Measurements from ENCODE around the gene OSGEPL1.
"Not testable (repeated sequence)": the region's sequence is repeated elsewhere in the genome, so short reads cannot be mapped to it uniquely, and the experiment has no call there.

The OSGEPL1 gene, protein sequence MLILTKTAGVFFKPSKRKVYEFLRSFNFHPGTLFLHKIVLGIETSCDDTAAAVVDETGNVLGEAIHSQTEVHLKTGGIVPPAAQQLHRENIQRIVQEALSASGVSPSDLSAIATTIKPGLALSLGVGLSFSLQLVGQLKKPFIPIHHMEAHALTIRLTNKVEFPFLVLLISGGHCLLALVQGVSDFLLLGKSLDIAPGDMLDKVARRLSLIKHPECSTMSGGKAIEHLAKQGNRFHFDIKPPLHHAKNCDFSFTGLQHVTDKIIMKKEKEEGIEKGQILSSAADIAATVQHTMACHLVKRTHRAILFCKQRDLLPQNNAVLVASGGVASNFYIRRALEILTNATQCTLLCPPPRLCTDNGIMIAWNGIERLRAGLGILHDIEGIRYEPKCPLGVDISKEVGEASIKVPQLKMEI

DNA sequence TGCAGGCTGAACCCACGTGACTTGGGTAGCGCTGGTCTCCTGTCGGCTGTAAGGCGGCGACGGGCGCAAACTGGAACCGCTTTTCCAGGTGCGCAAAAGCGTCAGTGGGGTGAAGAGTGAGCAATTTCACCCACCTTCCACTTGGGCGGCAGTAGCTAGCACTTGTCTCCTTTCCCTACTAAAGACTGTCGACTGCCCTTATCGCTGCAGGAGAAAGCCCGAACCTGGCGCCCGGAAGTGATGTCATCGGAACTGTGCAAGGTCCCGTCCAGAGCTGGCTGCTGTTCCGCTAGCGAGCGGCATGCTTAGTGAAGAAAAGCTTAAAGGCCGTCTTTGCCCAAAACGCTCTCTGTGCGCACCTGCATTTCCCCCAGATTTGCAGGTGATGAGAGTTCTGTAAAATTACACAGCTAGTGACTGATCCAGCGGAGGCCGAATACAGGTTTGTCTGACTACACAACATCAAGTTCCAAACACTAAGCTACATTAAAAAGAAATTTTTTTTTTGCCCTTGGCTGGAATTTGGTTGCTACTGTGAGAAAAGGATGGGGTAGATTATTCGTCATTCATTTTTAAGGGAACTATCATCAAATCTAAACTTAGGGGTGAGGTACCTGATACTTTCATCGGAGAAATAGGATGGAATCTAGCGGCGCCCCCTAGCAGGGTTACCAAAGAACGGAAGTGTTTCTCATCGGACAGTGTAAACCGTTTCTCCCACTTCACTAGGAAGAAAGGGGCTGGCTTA lies at the start of gene OSGEPL1:
Gene OSGEPL1, minus strand, starts transcription at position 242 of the 748 bp plus-strand sequence. CDS start 1,152 bp downstream, outside the sequence.
- peak; percentile 80 to 88 for DNase-seq

DNA sequence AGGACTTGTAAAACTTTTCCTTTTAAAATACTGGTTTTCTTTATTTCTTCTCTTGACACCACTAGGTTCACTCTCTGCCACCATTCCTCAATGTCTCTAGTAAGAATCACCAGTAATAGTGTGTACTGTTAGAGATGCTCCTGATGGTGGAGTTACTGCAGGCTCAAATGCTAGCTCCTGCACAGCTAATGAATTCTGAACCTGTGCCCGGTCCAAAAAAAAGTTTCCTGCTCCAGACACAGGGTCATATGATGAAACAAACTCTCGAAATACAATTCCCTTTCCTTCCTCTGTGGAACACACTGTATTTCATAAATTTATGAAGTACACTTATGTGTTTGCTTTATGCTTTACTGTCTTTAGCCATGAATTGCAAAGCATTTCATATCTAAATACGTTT lies 40.8 kb upstream of the OSGEPL1 start:
- no peak for DNase-seq

DNA sequence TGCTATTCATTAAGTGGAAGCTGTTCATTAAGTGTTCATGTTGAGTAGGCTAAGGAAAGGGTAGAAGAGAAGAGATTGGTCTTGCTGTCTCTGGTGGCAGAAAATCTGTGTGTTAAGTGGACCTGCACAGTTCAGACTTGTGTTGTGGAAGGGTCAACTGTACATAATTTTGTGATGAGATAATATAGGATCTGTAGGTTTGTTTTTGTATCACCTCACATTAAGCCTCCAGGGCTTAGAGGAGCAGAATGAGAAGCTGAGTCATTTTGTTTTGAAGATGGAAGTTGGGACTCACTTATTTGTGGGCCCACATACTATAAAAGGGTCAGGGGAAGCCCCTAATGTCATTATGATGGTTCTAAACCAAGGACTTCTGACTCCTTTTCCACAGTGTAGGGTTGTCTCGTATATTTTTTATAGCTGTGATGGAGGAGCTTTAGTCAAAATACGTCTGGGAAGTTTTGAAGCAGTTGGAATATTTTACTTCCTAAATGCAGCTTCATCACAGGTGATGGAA lies 39.9 kb upstream of the OSGEPL1 start:
- no peak for DNase-seq

GRCh38 chr2:189799531-189799930 lies 36.9 kb upstream of the OSGEPL1 start:
- DNase-seq = no peak

DNA sequence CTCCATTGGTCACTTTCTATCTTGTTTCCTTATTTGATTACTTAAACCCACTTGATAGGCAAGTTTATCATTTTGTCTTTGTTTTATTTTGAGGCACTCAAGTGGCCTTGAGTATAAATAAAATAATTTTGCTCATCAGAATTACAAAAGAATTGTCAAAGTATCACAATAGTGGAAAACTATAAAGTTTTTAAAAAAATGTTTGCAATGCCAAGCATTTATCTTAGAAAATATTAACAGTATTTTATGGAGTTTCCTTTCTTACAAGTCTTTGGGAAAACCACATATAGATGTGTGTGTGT lies 36.4 kb upstream of the OSGEPL1 start:
- no peak for DNase-seq

DNA sequence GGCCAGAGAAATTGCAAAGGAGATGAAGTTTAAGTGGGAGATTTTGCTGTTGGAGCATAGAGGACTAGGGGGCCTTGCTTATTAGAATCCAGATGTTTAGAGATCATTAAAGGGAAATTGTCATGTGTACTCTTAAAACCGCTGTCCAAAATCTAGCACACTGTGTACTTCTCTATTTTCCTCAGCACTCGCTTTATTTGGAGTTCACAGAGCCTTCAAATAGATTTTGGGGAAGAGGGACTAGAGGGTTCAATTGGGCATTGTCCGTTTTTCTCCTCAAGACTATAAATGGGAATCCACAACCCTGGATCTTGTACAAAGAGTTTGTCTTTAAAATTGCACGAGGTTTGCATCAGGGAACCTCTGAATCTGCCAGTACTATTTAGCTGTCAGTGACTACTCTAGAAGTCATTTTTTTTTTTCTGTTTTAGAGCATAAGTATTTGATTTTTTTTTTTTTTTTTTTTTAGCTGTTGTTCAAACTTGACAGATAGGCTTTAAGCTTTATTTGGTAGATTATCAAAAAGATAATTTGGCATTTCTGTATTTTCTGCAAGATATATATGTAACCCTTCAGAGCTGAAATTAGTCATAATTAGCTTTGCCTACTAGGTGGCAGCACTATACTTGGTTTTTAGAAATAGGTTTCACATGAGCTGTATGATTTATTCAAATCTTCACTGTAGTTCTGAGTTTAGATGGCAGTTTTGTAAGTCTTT lies 35.9 kb upstream of the OSGEPL1 start:
- peak; percentile 30 to 68 for DNase-seq

DNA sequence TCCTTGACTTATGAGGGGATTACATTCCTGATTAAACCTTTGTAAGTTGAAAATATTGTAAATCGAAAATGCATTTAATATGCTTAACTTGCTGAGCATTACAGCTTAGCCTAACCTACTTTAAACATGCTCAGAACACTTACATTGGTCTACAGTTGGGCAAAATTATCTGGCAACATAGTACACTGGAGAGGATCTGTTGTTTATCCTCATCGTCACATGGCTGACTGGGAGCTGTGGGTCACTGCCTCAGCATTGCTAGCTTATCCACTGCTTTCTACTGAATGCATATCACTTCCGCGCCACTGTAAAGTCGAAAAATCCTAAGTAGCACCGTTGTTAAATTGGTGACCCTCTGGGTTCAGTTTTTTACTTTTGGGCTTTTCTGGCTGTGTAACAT lies 35.3 kb upstream of the OSGEPL1 start:
- no peak for DNase-seq

DNA sequence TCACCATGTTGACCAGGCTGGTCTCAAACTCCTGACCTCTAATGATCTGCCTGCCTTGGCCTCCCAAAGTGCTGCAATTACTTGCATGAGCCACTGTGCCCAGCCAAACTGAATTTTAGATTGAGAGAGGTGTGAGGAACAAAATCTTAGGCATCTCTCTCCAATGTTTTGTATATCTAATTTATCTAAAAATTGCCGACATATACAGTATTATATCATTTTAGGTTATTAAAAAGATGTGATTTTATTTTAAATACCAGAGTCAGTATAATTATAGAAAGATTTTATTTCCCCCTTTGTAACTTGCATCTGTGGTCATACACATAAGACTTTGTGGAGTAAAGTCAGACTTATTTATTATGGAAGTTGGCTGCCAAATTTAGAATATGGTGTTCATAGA lies 31.7 kb upstream of the OSGEPL1 start:
- DNase-seq = no peak

- no peak for DNase-seq
Observed at GRCh38 chr2:189791338-189792042, 28.9 kb upstream of the OSGEPL1 start.

DNA sequence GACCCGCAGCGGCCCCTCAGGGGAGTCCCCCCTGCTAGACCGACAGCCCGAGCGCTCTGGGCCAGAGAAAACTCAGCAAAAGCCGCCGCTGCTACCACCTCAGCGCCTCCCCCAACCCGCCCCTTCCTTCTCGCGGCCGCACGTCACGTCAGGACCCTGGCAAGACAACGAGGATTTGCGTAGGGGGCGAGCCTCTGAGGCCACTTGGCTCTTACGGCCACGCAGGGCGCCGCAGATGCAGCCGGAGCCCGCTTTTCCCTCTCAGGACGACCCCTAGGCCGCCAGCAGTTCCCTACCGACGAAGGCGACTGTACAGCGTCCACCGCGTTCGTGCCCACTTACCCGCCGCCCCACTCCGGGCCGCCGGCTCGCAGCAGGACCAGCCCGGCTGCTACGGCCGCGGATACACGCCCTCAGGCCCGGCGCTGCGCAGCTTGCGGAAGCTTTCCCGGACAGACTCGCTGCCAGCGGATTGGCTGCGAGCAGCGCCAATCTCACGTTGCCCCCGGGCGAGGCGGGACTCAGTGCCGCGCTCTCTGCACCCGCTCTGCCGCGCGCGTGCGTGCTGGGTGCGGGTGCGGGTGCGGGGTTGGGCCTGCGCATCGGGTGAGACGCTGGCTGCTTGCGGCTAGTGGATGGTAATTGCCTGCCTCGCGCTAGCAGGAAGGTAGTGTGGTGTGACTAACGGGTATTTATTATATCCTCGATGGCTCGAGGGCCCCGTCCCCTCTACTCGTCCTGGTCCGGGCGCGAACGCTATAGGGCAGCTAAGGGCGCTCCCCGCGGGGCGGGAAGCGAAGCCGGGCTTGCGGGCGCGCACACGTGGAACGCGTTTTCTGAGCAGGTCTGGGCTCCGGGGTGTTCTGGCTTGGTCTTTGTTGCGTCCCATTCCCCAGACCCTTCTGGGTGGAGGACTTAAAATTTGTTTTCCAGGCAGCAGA lies 21.6 kb upstream of the OSGEPL1 start, which contains the start of the genes ORMDL1 and PMS1:
Gene ORMDL1, minus strand, starts transcription at position 413 of the 941 bp plus-strand sequence. CDS start 1,744 bp downstream, outside the sequence.
Gene PMS1, plus strand, starts transcription at position 524 of the 941 bp plus-strand sequence. CDS start 7,360 bp downstream, outside the sequence.
- peak; percentile 91 to 96 for DNase-seq

- peak in 1 of 2 donors; percentile 41 for DNase-seq
Observed at GRCh38 chr2:189783451-189783926, 20.9 kb upstream of the OSGEPL1 start.

- peak; percentile 40 to 46 for DNase-seq
Observed at GRCh38 chr2:189782221-189782671, 19.7 kb upstream of the OSGEPL1 start.

GRCh38 chr2:189772212-189772611 lies 9.6 kb upstream of the OSGEPL1 start:
- no peak for DNase-seq

DNA sequence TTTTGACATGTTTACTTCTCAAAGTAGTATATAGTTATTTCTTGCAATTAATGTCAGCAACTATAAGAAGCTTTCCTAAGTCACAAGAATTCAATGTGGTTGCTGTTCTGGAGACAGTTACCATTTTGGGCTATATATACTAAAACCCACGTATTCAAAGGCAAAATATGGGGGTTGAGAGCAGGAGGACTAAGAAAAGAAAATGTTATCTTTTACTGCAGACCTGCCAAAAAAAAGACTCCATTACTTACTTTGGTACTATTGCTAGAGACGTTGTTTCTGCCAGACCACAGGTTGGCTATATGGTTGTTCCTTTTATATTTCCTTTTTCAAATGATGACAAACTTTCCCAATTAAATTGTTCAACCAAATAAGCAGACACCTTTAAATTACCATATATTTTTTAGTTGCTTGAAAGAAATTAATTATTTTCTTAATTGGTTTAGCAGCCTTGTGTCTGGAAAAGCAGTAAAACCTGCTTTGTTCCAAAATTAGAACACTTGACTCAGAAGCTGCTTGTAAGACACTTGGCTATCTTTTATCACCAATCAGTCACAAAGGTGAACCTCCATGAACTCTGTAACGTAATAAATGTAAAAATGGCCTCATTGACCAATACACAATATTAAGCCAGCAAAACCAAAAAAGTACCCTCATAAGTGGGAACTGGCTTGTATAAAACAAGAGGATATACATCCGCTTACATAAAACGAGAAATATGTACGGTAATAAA lies 8.2 kb upstream of the OSGEPL1 start:
- DNase-seq = no peak

DNA sequence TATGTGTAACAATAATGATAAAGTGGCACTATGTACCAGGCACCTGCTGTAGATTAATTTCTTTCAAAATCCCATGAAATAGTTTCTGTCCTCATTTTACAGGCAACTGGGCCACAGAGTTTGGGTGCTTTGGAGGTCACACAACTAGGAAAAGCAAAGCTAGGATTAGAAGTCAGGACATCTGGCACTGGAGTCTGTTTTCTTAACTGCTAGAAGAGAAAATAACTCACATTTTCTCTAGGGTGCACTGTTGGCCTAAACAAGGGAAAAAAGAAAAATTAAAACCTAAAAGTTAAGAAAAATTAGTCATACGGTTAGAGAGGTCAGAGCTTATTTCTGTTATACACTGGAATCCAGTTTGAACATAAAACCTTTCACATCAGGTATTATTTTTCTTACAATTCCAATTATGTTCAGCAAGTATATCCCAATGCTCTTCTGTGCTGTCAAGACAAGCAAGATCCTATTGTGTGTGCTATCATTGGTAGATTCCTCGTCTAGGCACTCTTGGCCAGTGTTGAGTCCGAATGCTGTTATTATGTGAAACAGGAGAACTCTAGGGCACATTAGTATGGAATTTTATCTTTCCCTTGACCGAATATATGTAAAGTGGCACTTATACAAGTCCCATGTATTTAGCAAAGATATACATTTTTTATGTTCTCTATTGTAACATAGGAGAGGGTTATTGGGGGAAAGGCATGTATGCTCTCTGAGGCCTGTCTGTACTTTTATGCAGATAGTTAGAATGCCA lies 1.5 kb upstream of the OSGEPL1 start:
- no peak for DNase-seq

- DNase-seq = no peak
Observed at GRCh38 chr2:189762229-189762550, 402 bp downstream of the OSGEPL1 start.

DNA sequence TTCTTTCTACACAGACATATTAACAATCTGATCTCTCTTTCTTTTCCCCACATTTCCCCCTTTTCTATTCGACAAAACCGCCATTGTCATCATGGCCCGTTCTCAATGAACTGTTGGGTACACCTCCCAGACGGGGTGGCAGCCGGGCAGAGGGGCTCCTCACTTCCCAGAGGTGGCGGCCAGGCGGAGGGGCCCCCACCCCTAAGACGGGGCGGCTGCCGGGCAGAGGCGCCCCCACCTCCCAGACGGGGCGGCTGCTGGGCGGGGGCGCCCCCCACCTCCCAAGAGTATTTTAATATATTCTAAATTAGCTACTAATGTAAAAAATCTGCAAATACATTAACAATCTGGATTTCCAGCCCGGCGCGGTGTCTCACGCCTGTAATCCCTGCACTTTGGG lies 2.4 kb downstream of the OSGEPL1 start:
- not testable (repeated sequence) for DNase-seq

GRCh38 chr2:189756311-189756952 lies 6.2 kb downstream of the OSGEPL1 start:
- DNase-seq = no peak

GRCh38 chr2:189751080-189751658 lies 11.4 kb downstream of the OSGEPL1 start:
- DNase-seq = peak; percentile 25 to 67
